ENCODE measurements around the gene CAMK1.
A peak's percentile ranks its signal among the peaks of the same experiment; 100 is the strongest.

Gene CAMK1

GRCh38 chr3:9769426-9770275 lies at the start of gene CAMK1:
CAMK1 (minus strand) TSS chr3:9769947; CDS start chr3:9767749, 2,198 bp downstream.
- DNase-seq = peak; percentile 56

- DNase-seq = no peak
These were observed 49.1 kb upstream of the CAMK1 start for GRCh38 chr3:9818666-9819335.

DNA sequence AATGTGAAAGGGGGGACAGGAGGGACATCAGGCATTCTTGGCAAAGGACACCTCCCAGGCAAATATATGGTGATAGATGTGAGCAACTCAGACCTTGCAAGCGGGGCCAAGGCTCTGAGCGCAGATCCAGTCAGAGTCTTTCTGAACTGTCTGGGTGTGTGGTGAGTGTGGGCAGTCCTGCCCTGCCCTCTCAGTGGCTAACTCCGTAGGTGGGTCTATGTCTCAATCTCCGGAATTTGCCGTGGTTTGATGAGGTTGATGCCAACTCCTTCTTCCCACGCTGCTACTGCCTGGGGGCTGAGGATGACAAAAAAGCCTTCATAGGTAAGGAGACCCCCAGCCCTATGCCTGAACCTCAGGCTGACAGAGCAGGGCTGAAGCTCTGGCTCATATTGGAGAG lies 47.7 kb upstream of the CAMK1 start:
- no peak for DNase-seq

- DNase-seq = no peak
These were observed 46.2 kb upstream of the CAMK1 start for GRCh38 chr3:9815986-9816385.

GRCh38 chr3:9812870-9813483 lies 43.2 kb upstream of the CAMK1 start:
- no peak for DNase-seq

DNA sequence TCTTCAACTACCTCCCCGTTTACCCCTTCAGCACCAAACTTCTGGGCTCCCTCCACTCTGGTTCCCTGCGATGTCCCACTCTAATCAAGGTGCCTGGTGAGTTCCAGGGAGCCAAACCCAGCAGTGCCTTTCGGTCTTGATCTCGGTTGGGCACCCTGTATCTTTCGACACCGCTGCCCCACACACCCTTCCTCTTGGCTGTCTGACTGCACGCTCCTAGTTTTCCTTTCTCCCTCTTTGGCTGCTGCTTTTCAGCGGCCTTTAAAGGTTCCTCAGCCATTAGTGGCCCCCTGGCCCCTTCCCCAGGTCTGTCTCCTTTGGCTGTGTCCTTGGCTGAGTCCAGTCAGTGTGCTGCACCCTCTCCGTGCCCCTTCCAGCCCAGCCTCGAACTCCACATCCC lies 41.1 kb upstream of the CAMK1 start:
- DNase-seq = no peak

- no peak for DNase-seq
These were observed 40.7 kb upstream of the CAMK1 start for GRCh38 chr3:9810433-9810770.

GRCh38 chr3:9809615-9810432 lies 40.1 kb upstream of the CAMK1 start, which contains the start of gene TTLL3:
TTLL3 (plus strand) TSS chr3:9810262; CDS start chr3:9810662, 400 bp downstream.
- DNase-seq = peak; percentile 49

DNA sequence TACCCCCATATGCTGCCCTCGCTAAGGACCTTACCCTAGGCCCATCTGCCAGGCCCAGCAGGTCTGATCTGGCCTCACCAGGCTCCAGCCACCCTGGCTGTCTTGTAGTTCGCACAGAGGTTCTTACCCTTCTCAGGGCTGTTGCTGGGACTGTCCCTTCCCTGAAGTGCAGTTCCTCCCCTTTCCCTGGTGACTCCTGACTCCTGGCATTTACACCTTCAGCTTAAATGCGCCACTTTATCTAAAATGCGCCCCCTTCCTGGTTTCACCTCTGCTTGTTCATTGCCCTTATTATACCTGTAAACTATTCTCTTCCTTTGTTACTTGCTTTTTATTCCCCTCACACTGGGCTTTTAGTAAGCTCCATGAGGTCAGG lies 39.5 kb upstream of the CAMK1 start:
- no peak for DNase-seq

- DNase-seq = peak; percentile 47
These were observed 38.7 kb upstream of the CAMK1 start for GRCh38 chr3:9808345-9809037.

- DNase-seq = no peak
These were observed 38.2 kb upstream of the CAMK1 start for GRCh38 chr3:9807981-9808344.

DNA sequence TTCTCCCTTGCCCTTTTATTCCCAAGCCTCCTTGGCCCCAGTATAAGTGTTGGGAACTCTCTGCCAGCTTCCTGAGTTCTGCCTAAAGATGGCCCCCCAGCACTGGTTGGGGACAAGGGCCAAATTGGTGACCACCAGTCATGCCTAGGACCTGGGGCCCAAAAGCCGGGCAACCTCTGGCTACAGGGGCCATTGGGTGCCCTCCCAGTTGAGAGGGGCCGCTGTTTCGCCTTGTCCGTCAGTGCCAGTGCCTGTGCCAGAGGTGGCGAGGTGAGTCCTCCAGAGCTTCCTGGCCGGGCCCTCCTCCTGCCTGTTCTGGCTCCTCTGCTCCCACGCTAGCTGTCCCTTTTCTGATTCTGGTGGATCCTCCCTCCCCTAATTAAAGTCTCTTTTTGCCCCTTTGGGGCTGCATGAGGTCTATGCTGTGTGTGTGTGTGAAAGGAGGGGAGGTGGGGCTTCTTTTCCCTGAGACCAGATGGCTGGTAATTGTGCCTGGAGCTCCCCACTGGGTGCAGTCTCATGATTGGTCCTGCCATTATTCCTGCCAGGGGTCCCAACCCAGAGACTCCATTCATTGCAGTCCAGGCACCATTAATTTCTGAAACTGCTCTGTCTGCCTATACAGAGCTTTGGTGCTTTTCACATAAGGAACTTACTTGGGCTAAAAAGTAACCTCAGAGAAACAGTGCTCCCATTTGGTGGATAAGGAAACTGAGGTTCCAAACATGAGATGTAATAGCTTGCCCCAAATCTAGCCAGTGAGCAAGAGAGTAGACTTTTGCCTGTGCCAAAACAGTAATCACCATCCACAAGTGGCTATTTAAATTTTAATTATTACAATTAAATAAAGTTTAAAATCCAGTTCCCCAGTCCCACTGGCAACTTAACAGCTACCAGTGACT lies 37.2 kb upstream of the CAMK1 start:
- DNase-seq = no peak

DNA sequence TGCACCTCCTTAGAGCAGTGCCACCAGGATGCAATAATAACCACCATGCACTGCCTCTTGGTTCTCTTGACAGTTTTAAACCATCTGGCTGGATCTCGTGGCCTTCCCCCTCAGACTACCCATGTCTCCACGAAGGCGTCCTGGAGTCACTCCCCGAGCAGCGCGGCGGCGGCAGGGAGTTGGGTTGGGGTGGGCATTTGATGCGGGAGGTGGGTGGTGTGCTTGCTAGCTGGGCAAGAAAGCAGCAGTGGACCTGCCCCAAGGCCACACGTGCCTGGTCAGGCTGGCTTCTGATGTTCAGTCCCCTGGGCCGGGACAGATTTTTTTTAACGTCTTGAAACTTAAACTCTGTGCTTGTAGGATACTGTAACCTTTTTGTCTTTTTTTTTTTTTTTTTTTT lies 36.4 kb upstream of the CAMK1 start:
- DNase-seq = no peak

DNA sequence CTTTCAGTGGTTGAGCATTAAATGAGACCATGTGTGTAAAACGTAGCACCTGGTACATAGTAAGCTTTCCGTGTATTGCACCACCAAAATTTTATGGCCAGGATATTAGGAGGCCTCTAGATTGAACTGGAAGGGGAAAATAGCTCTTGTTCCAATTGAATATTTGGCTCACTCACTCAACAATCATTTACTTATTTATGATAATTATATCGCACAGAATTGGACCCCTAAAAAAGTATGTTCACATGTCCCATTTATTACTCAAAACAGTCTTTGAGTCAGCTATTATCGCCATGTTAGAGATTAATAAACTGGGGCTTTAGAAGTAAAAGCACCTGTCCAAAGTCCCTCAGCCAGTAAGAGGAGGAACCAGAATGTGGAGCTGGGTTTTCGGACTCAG lies 35.2 kb upstream of the CAMK1 start:
- no peak for DNase-seq

- DNase-seq = no peak
These were observed 33.7 kb upstream of the CAMK1 start for GRCh38 chr3:9803494-9803893.

- DNase-seq = no peak
These were observed 30.8 kb upstream of the CAMK1 start for GRCh38 chr3:9800529-9800928.

DNA sequence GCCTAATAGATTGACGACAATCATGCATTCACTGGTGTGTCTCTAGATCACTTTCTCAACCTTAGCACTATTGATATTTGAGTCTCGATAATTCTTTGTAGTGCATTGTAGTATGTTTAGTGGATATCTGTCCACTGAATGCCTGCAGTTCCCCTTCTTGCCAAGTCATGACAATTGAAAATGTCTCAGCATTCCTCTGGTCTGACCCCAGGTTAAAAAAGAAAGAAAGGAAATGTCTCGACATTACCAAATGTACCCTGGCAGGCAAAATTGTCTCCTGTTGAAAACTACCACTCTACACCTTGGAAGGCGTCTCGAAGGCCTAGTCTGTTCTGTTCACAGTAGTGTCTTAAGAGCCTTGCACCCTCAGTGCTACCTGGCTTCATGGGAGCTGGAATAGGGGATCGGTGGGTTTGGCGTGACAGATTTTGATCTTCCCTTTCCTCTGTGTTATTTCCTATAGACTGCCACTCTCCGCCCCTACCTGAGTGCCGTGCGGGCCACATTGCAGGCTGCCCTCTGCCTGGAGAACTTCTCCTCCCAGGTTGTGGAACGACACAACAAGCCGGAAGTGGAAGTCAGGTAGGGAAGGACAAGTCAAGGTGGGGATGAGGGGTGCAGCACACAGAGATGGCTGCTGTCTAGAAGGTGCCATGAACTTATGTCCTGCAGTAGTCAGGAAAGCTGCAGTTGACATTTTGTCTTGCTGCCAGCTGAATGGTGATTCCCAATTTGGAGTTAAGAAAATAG lies 27.6 kb upstream of the CAMK1 start:
- DNase-seq = no peak

DNA sequence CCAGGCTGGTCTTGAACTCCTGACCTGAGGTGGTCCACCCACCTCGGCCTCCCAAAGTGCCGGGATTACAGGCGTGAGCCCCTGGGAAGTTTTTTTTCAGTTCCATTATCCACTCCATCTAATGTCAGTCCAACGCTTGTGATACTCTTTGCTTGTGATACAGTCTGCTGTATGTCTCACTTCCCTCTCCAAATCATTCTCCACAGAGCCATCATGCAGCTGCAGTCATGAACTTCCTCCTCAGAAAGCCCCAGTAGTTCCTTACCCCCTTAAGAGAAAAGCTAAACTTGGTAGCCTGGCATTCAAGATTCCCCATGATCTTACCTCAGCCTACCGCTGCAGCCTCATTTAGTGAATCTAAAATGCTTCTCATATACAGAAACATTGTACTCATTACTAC lies 25.5 kb upstream of the CAMK1 start:
- DNase-seq = no peak

DNA sequence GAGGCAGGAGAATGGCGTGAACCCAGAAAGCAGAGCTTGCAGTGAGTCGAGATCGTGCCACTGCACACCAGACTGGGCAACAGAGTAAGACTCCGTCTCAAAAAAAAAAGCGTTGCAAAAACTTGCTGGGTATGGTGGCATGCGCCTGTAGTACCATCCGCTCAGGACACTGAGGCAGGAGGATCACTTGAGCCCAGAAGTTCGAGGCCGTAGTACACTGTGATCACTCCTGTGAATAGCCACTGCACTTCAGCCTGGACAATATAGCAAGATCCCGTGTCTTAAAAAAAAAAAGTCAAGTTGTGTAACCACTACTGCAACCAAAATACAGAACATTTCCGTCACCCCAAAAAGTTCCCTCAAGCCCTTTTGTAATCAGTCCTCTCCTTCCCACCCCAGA lies 24.7 kb upstream of the CAMK1 start:
- DNase-seq = no peak

DNA sequence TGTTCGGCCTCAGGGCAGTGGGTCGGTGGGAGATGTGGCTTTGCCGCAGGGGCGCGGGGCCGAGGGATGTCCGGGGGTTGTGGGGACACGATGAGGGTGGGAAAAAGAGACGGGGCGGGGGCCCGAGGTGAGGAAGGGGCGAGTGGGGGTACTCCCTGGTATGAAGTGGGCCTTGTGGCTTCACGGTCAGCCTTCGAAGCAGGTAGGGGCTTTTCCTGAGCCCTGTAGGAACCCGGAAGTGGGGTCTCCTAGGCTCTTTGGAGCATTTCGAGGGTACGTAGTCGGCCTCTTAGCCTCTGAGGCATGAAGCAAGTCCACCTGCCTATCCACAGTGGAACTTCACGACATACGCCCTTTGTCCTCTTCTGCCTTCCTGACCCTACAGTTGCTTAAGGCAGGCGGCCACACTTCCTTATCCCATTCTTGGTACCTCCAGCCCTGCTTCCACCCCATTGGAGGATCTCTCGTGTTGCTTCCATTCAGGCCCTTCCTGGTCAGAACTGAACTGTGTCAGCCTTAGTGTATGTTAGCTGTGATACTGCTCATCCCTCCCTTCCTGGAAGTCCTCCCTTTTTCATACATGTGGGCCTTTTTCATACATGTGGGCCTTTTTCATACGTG lies 23.5 kb upstream of the CAMK1 start:
- DNase-seq = peak; percentile 30

Measured in HCEC 1CT (cell line).